Cortex of kidney (tissue), 1 donor: Measurements from ENCODE around the gene ACY1.

ENCODE experiments used
- DNase-seq: peaks from one replicate; lab custom pipeline; 2025; lab: John Stamatoyannopoulos, UW

Gene ACY1

GRCh38 chr3:51945926-51946705, 37.2 kb upstream of the ACY1 start:
- DNase-seq = no peak

DNA sequence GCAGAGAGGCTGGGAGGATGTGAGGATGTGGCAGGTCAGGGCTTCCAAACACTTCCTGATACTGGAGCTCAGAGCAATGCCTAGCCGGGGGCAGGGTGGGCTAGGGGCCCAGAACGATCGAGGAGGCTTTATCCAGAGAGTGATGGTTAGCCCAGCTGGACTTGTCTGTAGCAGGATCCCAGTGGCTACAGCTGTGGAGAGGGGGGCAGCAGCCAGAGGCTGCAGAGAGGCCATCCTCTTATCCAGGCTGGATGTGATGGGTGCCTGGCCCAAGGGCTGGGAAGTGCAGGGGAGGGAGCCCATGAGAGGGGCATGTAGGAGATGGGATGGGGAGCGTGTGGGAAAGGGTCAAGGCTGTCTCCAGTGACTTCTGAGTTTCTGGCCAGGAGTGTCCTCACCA, 36.5 kb upstream of the ACY1 start:
- no peak for DNase-seq

GRCh38 chr3:51947215-51947900, 36.0 kb upstream of the ACY1 start:
- no peak for DNase-seq

DNA sequence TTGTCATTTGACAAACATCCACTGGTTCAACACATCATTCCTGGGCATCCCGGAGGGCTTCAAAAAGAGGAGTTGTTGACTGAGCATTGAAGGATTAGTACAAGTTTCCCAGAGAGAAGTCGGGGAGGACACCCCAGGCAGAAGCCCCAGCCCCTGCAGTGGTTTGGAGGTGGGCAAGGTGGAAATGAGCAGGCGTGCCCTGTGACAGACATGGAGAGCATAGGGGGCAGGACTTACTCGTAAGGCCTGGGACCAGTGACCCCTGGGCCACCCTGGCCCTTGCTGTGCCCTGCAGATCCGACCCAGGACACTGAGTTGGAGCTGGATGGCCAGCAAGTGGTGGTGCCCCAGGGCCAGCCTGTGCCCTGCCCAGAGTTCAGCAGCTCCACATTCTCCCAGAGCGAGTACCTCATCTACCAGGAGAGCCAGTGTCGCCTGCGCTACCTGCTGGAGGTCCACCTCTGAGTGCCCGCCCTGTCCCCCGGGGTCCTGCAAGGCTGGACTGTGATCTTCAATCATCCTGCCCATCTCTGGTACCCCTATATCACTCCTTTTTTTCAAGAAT, 35.2 kb upstream of the ACY1 start:
- no peak for DNase-seq

- DNase-seq = no peak
Measured at GRCh38 chr3:51949121-51949520, 34.2 kb upstream of the ACY1 start.

GRCh38 chr3:51950899-51951298, 32.4 kb upstream of the ACY1 start:
- DNase-seq = no peak

GRCh38 chr3:51953445-51953844, 29.9 kb upstream of the ACY1 start:
- no peak for DNase-seq

- DNase-seq = no peak
Measured at GRCh38 chr3:51954105-51954504, 29.2 kb upstream of the ACY1 start.

DNA sequence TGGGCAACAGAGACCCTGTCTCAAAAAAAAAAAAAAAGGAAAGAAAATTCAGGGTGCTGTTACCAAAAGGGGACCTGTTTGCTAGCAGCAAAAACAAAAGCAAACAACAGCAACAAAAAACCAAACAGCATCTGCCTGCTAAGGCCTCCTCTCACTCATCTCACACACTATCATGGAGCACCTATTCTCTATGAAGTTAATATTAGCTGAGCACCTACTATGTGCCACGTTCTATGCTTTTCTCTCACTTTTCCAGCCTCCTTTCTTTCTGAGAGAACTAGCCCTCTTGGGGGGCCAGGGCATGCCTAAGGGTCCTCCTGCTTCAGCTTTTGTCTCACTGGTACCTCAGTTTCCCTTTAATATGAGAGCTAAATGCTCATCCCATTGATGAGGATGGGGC, 28.6 kb upstream of the ACY1 start:
- no peak for DNase-seq

GRCh38 chr3:51955175-51955892, 28.0 kb upstream of the ACY1 start, which contains the start of gene GPR62:
TSS of gene GPR62 (plus strand) at chr3:51955381. CDS start at chr3:51955653, 272 bp downstream.
- no peak for DNase-seq

- no peak for DNase-seq
Measured at GRCh38 chr3:51955893-51956770, 27.2 kb upstream of the ACY1 start.

GRCh38 chr3:51957520-51958205, 25.7 kb upstream of the ACY1 start:
- DNase-seq = no peak

DNA sequence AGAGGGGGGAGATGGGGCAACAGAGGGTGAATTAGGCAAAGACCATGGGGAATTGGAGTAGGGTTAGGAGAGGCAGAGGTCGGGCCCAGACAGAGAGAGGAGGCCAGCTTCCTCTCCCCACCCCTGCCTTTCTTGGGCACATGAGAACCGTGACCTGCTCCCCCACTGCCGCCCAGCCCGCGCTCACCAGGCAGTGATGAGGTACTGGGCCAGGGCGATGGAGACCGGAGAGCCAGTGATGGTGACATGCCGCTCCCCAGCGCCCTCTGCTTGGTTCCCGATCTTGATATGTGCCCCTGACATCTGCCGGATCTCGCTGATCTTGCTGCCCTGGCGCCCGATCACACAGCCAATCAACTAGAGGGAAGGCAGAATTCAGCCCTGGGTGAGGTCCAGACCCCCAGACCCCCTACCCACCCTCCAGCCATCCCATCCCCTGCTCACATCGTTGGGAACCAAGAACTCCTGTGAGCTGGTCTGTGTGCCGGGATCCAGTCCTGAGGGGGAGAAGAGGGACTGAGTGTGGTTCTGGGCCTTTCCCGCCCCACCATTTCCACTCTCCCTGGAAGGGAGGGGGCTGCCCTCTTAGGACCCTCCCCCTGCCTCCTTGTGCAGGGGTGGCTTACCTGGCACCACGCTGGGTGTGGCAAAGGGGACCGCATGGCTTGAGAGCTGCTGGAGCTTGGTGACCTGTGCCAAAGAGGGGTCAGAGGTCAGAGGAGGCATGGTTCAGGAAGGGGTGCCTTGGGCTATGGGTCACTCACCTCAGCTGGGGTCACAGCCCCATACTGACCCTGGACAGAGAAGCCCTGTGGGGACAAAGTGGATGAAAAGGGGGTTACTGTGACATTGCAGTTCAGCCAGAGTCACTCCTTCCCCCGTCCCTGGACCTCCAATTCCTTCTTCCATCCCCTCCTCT, 24.5 kb upstream of the ACY1 start:
- DNase-seq = no peak

GRCh38 chr3:51959651-51960050, 23.7 kb upstream of the ACY1 start:
- no peak for DNase-seq

DNA sequence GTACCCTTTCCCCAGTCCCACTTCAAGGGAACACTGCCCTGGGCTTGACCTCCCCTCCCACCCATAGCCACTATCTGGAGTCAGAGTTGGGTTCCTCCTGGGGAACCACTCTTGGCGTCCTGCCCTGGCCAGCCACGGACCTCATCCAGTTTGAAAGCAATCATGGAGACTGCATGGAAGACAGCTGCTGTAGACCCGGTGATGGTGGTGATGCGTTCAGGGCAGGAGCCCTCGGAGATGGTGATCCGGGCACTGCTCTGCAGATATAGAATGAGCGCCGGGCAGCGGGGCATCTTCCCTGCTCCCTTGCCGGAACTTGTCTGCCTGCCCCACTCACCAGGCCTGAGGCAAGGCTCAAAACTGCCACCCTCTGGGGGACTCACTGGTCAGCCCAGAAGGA, 22.9 kb upstream of the ACY1 start:
- DNase-seq = no peak

- no peak for DNase-seq
Measured at GRCh38 chr3:51961011-51961410, 22.3 kb upstream of the ACY1 start.

DNA sequence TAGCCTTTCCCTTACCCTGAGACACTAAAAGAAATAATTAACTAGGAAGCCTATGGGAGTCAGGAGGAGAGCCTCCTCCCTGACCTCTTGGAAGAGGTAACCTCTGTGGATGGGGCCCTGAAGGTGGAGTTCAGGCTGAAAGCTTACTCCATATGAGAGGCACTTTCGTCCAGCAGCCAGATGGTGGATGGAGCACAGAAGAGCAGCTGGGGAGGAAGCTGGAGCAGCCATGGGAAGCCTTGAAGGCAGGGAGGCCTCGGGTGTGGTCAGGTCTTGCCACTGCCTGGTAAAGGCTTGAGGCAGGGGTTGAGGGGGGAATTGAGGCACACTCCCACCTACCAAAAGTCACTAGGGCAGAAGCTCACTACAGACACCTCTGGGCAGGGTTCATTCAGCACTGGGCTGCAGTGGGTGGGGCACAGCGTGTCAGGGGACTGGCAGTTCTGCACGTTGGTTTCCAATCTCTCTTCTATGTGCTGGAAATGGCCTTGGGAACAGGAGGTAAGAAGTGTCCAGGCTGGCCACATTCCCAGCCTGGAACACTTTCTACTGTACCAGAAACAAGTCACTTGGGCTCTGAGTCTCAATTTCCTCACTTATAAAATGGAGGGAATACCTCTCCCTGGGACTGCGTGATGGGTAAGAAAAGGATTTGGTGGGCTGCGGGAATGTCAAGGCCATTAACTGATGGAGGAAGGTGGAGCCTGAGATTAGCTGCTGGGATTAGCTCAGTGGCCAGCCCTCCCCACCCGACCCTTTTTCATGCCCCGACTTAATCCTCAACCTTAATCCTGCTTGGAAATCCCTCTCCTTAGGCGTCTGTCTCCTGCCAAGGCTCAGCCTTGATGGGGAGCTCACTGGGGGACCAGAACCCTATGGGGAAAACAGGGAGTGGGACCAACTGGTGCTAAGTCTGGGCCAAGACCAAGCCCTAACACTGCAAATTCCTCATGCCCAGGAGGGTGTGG, 21.4 kb upstream of the ACY1 start:
- no peak for DNase-seq

GRCh38 chr3:51962854-51963530, 20.3 kb upstream of the ACY1 start:
- DNase-seq = no peak
